ENCODE results near the gene MUSK. TPM values are rescaled to one million over a fixed set of nuclear protein-coding genes. Genes with fewer than 3 reads are reported as not detected.

Gene MUSK
- total and polyA plus RNA-seq, 2 experiments from 2014 or later = not detected

DNA sequence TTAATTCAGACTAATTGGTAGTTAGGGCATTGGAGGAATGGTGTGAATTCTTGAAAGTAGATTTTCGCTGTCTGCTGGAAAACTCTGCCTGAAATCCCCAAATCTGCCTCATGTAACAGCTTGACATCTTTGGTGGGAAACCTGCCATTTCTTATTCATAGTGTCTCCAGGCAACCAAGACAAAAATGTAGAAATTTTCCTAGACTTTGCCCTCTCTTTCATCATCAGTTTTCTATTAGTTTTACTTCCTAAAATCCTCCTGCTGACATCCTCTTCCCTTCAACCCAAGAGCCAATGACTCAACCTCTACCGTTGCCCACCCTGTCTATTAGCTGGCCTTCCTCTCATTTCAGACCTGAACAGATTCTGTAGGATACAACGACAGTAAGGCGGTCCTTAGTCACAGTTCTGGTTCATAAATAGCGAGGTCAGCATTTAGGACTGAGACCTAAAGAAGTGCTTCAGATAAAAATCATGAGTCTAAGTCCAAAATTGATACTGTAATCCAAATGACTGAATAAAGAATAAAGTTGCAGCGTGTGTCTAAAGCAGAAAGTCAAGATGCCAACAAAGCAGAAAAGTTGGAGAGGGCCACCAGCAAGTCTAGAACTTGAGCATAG, 133.9 kb downstream of the MUSK start:
- no peak for TF ChIP-seq ZNF114 (CRISPR knock-in tag; IDR thresholded peaks at IDR 0.05)
- TF ChIP-seq EZH2phosphoT487 (IDR thresholded peaks at IDR 0.05; ENCODE audit: unreplicated experiment) = no peak
- no peak for TF ChIP-seq STAT1 (IDR thresholded peaks at IDR 0.05; ENCODE audit: unreplicated experiment)
- no peak for TF ChIP-seq NANOG (IDR thresholded peaks at IDR 0.05; ENCODE audit: borderline replicate concordance)
- TF ChIP-seq, protein P1, sequence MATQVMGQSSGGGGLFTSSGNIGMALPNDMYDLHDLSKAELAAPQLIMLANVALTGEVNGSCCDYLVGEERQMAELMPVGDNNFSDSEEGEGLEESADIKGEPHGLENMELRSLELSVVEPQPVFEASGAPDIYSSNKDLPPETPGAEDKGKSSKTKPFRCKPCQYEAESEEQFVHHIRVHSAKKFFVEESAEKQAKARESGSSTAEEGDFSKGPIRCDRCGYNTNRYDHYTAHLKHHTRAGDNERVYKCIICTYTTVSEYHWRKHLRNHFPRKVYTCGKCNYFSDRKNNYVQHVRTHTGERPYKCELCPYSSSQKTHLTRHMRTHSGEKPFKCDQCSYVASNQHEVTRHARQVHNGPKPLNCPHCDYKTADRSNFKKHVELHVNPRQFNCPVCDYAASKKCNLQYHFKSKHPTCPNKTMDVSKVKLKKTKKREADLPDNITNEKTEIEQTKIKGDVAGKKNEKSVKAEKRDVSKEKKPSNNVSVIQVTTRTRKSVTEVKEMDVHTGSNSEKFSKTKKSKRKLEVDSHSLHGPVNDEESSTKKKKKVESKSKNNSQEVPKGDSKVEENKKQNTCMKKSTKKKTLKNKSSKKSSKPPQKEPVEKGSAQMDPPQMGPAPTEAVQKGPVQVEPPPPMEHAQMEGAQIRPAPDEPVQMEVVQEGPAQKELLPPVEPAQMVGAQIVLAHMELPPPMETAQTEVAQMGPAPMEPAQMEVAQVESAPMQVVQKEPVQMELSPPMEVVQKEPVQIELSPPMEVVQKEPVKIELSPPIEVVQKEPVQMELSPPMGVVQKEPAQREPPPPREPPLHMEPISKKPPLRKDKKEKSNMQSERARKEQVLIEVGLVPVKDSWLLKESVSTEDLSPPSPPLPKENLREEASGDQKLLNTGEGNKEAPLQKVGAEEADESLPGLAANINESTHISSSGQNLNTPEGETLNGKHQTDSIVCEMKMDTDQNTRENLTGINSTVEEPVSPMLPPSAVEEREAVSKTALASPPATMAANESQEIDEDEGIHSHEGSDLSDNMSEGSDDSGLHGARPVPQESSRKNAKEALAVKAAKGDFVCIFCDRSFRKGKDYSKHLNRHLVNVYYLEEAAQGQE (IDR thresholded peaks at IDR 0.05; ENCODE audit: unreplicated experiment) = no peak
- no peak for TF ChIP-seq ZNF331 (CRISPR knock-in tag; IDR thresholded peaks at IDR 0.05; ENCODE audit: low read depth)
- TF ChIP-seq, protein P2, sequence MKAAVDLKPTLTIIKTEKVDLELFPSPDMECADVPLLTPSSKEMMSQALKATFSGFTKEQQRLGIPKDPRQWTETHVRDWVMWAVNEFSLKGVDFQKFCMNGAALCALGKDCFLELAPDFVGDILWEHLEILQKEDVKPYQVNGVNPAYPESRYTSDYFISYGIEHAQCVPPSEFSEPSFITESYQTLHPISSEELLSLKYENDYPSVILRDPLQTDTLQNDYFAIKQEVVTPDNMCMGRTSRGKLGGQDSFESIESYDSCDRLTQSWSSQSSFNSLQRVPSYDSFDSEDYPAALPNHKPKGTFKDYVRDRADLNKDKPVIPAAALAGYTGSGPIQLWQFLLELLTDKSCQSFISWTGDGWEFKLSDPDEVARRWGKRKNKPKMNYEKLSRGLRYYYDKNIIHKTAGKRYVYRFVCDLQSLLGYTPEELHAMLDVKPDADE (IDR thresholded peaks at IDR 0.05) = no peak
- TF ChIP-seq POLR2AphosphoS5 (IDR thresholded peaks at IDR 0.05; ENCODE audit: low read depth) = no peak
- no peak for TF ChIP-seq JUNB (IDR thresholded peaks at IDR 0.05; ENCODE audit: unreplicated experiment)
- TF ChIP-seq EZH2 (IDR thresholded peaks at IDR 0.05; ENCODE audit: low read depth, unreplicated experiment) = no peak
- TF ChIP-seq CREB1 (CRISPR knock-in tag; IDR thresholded peaks at IDR 0.05; ENCODE audit: low read depth) = no peak
- TF ChIP-seq, protein P3, sequence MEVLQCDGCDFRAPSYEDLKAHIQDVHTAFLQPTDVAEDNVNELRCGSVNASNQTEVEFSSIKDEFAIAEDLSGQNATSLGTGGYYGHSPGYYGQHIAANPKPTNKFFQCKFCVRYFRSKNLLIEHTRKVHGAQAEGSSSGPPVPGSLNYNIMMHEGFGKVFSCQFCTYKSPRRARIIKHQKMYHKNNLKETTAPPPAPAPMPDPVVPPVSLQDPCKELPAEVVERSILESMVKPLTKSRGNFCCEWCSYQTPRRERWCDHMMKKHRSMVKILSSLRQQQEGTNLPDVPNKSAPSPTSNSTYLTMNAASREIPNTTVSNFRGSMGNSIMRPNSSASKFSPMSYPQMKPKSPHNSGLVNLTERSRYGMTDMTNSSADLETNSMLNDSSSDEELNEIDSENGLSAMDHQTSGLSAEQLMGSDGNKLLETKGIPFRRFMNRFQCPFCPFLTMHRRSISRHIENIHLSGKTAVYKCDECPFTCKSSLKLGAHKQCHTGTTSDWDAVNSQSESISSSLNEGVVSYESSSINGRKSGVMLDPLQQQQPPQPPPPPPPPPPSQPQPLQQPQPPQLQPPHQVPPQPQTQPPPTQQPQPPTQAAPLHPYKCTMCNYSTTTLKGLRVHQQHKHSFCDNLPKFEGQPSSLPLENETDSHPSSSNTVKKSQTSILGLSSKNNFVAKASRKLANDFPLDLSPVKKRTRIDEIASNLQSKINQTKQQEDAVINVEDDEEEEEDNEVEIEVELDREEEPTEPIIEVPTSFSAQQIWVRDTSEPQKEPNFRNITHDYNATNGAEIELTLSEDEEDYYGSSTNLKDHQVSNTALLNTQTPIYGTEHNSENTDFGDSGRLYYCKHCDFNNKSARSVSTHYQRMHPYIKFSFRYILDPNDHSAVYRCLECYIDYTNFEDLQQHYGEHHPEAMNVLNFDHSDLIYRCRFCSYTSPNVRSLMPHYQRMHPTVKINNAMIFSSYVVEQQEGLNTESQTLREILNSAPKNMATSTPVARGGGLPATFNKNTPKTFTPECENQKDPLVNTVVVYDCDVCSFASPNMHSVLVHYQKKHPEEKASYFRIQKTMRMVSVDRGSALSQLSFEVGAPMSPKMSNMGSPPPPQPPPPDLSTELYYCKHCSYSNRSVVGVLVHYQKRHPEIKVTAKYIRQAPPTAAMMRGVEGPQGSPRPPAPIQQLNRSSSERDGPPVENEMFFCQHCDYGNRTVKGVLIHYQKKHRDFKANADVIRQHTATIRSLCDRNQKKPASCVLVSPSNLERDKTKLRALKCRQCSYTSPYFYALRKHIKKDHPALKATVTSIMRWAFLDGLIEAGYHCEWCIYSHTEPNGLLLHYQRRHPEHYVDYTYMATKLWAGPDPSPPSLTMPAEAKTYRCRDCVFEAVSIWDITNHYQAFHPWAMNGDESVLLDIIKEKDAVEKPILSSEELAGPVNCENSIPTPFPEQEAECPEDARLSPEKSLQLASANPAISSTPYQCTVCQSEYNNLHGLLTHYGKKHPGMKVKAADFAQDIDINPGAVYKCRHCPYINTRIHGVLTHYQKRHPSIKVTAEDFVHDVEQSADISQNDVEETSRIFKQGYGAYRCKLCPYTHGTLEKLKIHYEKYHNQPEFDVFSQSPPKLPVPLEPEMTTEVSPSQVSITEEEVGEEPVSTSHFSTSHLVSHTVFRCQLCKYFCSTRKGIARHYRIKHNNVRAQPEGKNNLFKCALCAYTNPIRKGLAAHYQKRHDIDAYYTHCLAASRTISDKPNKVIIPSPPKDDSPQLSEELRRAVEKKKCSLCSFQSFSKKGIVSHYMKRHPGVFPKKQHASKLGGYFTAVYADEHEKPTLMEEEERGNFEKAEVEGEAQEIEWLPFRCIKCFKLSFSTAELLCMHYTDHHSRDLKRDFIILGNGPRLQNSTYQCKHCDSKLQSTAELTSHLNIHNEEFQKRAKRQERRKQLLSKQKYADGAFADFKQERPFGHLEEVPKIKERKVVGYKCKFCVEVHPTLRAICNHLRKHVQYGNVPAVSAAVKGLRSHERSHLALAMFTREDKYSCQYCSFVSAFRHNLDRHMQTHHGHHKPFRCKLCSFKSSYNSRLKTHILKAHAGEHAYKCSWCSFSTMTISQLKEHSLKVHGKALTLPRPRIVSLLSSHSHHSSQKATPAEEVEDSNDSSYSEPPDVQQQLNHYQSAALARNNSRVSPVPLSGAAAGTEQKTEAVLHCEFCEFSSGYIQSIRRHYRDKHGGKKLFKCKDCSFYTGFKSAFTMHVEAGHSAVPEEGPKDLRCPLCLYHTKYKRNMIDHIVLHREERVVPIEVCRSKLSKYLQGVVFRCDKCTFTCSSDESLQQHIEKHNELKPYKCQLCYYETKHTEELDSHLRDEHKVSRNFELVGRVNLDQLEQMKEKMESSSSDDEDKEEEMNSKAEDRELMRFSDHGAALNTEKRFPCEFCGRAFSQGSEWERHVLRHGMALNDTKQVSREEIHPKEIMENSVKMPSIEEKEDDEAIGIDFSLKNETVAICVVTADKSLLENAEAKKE (CRISPR knock-in tag; IDR thresholded peaks at IDR 0.05) = no peak
- TF ChIP-seq, protein P4, sequence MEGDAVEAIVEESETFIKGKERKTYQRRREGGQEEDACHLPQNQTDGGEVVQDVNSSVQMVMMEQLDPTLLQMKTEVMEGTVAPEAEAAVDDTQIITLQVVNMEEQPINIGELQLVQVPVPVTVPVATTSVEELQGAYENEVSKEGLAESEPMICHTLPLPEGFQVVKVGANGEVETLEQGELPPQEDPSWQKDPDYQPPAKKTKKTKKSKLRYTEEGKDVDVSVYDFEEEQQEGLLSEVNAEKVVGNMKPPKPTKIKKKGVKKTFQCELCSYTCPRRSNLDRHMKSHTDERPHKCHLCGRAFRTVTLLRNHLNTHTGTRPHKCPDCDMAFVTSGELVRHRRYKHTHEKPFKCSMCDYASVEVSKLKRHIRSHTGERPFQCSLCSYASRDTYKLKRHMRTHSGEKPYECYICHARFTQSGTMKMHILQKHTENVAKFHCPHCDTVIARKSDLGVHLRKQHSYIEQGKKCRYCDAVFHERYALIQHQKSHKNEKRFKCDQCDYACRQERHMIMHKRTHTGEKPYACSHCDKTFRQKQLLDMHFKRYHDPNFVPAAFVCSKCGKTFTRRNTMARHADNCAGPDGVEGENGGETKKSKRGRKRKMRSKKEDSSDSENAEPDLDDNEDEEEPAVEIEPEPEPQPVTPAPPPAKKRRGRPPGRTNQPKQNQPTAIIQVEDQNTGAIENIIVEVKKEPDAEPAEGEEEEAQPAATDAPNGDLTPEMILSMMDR (conservative IDR thresholded peaks at IDR 0.05; ENCODE audit: low read depth in 2 of 2) = no peak
- ATAC-seq (no peak), DNase-seq (ENCODE audit: low spot score) (no peak)
- Histone ChIP-seq H3K9me2 (ENCODE audit: insufficient read depth) (no peaks in the 10 kb centered on the region; the same call in 1 of the 2 replicates), H3K4me3 (no peak overlapping the region), H3K4me2 (no peak overlapping the region), H3K27me3 (ENCODE audit: insufficient read depth) (no peaks in the 10 kb centered on the region), H3K27ac (ENCODE audit: low read depth) (no peak overlapping the region), H3K4me1 (ENCODE audit: insufficient read depth) (no peaks in the 10 kb centered on the region), H4K20me1 (replicated peaks; ENCODE audit: insufficient read depth) (no peaks in the 10 kb centered on the region), H3K36me3 (ENCODE audit: insufficient read depth) (no peaks in the 10 kb centered on the region), H2AFZ (peak overlapping the region; percentile 68), H3F3A (replicated peaks; ENCODE audit: low read depth) (no peaks in the 10 kb centered on the region), H3K79me2 (replicated peaks; ENCODE audit: insufficient read depth) (no peaks in the 10 kb centered on the region)
- H3K9me3 Mint-ChIP-seq = no peaks in the 10 kb centered on the region
- no peaks in the 10 kb centered on the region for H3K4me1 Mint-ChIP-seq
- no peaks in the 10 kb centered on the region for H3K36me3 Mint-ChIP-seq (ENCODE audit: low read depth)
- H3K27ac Mint-ChIP-seq = peak overlapping the region; percentile 7; the same call in 1 of the 2 replicates
- no peaks in the 10 kb centered on the region for H3K27me3 Mint-ChIP-seq (ENCODE audit: insufficient read depth, low read depth, poor library complexity)
- no peak overlapping the region for H3K4me3 Mint-ChIP-seq

Measured in GM23338 (cell line).